ENCODE measurements around the gene SRGAP1. TPM values are rescaled to one million over a fixed set of nuclear protein-coding genes. Genes with fewer than 3 reads are reported as not detected.

Gene SRGAP1
- total RNA-seq, 1 experiment from 2014 or later: 26.8 TPM

- TF ChIP-seq REST (IDR thresholded peaks at IDR 0.05; ENCODE audit: insufficient read depth in 1 of 2, low read depth in 2 of 2, low read length in 1 of 2): no peak
- no peak for TF ChIP-seq TCF7L2 (IDR thresholded peaks at IDR 0.05; ENCODE audit: low read depth, low read length)
- TF ChIP-seq POLR2AphosphoS5 (IDR thresholded peaks at IDR 0.05; ENCODE audit: low read depth, low read length): no peak
- TF ChIP-seq CTCF (IDR thresholded peaks at IDR 0.05): no peak
- no peak for TF ChIP-seq SIN3A (IDR thresholded peaks at IDR 0.05; ENCODE audit: borderline replicate concordance, insufficient read depth, low read depth, low read length)
- ChIA-PET CTCF (no interaction called here), POLR2A (no interaction called here)
- no peaks in the 10 kb centered on the region for H3K9me3 ChIP-seq (ENCODE audit: control insufficient read depth, insufficient read depth, low read depth, low read length)
- H3K4me1 ChIP-seq (ENCODE audit: control insufficient read depth, insufficient read depth, low read length): no peaks in the 10 kb centered on the region
- in situ Hi-C loops (cut with HindIII; ENCODE audit: low pct_unique_long_range_greater_than_20kb, low sequenced_read_pairs) (no loop called here), intact Hi-C loops (cut with micrococcal nuclease; ENCODE audit: unreplicated experiment) (no loop called here)
- BruUV-seq (replicated peaks): no TSS peak
- H3K4me3 ChIP-seq (ENCODE audit: low read depth in 2 of 2, low read length in 2 of 2): no peak overlapping the region
- H3K27me3 ChIP-seq (ENCODE audit: control insufficient read depth, insufficient read depth, low read length): no peaks in the 10 kb centered on the region
- no peak for DNase-seq (ENCODE audit: low read depth, low spot score)
- no peak for ATAC-seq
- H3K36me3 ChIP-seq (ENCODE audit: control insufficient read depth, insufficient read depth, low read length): no peaks in the 10 kb centered on the region
- no peak overlapping the region for H3K27ac ChIP-seq (ENCODE audit: low read length)
Observed at GRCh38 chr12:64205542-64205941, 361.0 kb downstream of the SRGAP1 start.

- H3K4me3 ChIP-seq (ENCODE audit: low read depth in 2 of 2, low read length in 2 of 2): no peak overlapping the region
- H3K9me3 ChIP-seq (ENCODE audit: control insufficient read depth, insufficient read depth, low read depth, low read length): no peaks in the 10 kb centered on the region
- DNase-seq (ENCODE audit: low read depth, low spot score) (no peak), ATAC-seq (no peak)
- ChIA-PET CTCF (no interaction called here), POLR2A (interaction anchor here (0.5 kb wide), 1 partner anchor 194 kb away, joined by 4 read pairs; no protein-coding TSS in a partner anchor)
- no peaks in the 10 kb centered on the region for H3K36me3 ChIP-seq (ENCODE audit: control insufficient read depth, insufficient read depth, low read length)
- no peaks in the 10 kb centered on the region for H3K27me3 ChIP-seq (ENCODE audit: control insufficient read depth, insufficient read depth, low read length)
- H3K4me1 ChIP-seq (ENCODE audit: control insufficient read depth, insufficient read depth, low read length): no peaks in the 10 kb centered on the region
- BruUV-seq (replicated peaks): no TSS peak
- no peak overlapping the region for H3K27ac ChIP-seq (ENCODE audit: low read length)
- TF ChIP-seq SIN3A (IDR thresholded peaks at IDR 0.05; ENCODE audit: borderline replicate concordance, insufficient read depth, low read depth, low read length): no peak
- TF ChIP-seq REST (IDR thresholded peaks at IDR 0.05; ENCODE audit: insufficient read depth in 1 of 2, low read depth in 2 of 2, low read length in 1 of 2): no peak
- no peak for TF ChIP-seq TCF7L2 (IDR thresholded peaks at IDR 0.05; ENCODE audit: low read depth, low read length)
- TF ChIP-seq CTCF (IDR thresholded peaks at IDR 0.05): no peak
- TF ChIP-seq POLR2AphosphoS5 (IDR thresholded peaks at IDR 0.05; ENCODE audit: low read depth, low read length): no peak
- in situ Hi-C loops (cut with HindIII; ENCODE audit: low pct_unique_long_range_greater_than_20kb, low sequenced_read_pairs): no loop called here
- intact Hi-C loops (cut with micrococcal nuclease; ENCODE audit: unreplicated experiment): no loop called here
Observed at GRCh38 chr12:64207453-64207852, 363.0 kb downstream of the SRGAP1 start.

Other genes with a start within 250 kb of the SRGAP1 start
- 6.6 TPM for gene DPY19L2, start 176.2 kb upstream of the SRGAP1 start, total RNA-seq (2021; ENCODE audit: unreplicated experiment)
- 20.3 TPM for gene RXYLT1, start 64.8 kb upstream of the SRGAP1 start, total RNA-seq (2021; ENCODE audit: unreplicated experiment)